ENCODE results near the gene ARHGAP8.

ARHGAP8 gene

DNA sequence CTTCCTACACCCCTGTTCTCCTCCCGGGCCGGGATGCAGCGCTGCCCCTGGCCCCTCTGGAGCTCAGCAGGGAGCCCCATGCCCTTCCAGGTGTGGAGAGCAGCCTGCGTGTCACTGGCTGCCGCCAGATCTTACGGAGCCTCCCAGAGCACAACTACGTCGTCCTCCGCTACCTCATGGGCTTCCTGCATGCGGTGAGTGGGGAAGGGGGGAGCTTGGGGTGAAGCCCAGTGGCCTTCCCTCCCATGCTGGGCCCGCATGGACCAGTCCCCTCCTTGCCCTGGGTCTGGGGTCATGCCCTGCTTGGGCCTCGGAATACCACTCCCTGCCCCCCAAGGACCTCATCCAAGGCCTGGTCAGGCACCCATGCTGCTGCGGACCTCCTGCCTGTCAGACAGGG is 107.3 kb downstream of the ARHGAP8 start:
- TF ChIP-seq, protein P1, sequence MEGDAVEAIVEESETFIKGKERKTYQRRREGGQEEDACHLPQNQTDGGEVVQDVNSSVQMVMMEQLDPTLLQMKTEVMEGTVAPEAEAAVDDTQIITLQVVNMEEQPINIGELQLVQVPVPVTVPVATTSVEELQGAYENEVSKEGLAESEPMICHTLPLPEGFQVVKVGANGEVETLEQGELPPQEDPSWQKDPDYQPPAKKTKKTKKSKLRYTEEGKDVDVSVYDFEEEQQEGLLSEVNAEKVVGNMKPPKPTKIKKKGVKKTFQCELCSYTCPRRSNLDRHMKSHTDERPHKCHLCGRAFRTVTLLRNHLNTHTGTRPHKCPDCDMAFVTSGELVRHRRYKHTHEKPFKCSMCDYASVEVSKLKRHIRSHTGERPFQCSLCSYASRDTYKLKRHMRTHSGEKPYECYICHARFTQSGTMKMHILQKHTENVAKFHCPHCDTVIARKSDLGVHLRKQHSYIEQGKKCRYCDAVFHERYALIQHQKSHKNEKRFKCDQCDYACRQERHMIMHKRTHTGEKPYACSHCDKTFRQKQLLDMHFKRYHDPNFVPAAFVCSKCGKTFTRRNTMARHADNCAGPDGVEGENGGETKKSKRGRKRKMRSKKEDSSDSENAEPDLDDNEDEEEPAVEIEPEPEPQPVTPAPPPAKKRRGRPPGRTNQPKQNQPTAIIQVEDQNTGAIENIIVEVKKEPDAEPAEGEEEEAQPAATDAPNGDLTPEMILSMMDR (conservative IDR thresholded peaks at IDR 0.05; ENCODE audit: low read length): no peak
- H3K4me3 ChIP-seq (ENCODE audit: low read length): no peak overlapping the region
- DNase-seq (ENCODE audit: low read depth): no peak

DNA sequence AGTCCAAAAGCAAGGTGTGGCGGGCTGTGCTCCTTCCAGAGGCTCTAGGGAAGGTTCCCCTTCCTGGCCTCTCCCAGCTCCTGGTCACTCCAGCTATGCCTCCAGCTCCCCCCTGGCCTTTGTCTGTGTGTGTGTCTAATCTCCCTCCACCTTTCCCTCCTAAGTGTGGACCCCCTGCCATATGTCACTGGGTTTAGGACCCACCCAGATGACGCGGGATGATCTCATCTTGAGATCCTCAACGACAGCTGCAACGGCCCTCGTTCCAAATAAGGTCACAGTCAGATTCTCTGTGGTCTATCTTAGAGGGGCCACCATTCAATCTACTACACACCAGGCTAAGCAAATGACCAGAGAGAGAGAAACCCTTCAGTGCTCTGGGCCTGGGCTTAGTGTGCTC is 107.9 kb downstream of the ARHGAP8 start:
- no peak overlapping the region for H3K4me3 ChIP-seq (ENCODE audit: low read length)
- DNase-seq (ENCODE audit: low read depth): no peak
- TF ChIP-seq, protein P1 (conservative IDR thresholded peaks at IDR 0.05; ENCODE audit: low read length): no peak

DNA sequence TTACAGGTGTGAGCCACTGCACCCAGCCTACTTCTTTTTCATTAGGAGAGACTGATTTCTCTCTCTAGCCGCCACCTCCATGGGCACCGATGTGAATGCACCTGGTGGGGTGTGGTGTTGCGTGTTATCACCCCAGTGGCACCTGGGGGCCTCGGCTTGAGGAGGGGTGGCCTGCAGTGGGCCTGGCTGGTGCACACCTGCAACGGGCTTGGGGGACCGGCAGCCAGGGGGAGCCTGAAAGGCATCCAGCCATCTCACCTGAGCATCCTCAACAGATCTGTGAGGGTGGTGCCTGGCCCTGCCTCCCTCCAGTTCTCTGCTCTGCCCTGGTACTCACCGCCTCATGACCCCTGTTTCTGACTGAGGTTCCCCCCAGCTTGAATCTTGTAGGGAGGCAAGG is 108.9 kb downstream of the ARHGAP8 start:
- TF ChIP-seq, protein P1 (conservative IDR thresholded peaks at IDR 0.05; ENCODE audit: low read length): no peak
- no peak overlapping the region for H3K4me3 ChIP-seq (ENCODE audit: low read length)

DNA sequence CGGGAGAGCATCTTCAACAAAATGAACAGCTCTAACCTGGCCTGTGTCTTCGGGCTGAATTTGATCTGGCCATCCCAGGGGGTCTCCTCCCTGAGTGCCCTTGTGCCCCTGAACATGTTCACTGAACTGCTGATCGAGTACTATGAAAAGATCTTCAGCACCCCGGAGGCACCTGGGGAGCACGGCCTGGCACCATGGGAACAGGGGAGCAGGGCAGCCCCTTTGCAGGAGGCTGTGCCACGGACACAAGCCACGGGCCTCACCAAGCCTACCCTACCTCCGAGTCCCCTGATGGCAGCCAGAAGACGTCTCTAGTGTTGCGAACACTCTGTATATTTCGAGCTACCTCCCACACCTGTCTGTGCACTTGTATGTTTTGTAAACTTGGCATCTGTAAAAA is 109.9 kb downstream of the ARHGAP8 start:
- no peak for DNase-seq (ENCODE audit: low read depth)
- TF ChIP-seq, protein P1 (conservative IDR thresholded peaks at IDR 0.05; ENCODE audit: low read length): no peak
- H3K4me3 ChIP-seq (ENCODE audit: low read length): no peak overlapping the region

More for the DNA sequence above, 108.9 kb downstream of the ARHGAP8 start:
- DNase-seq (ENCODE audit: low read depth): no peak

DNA sequence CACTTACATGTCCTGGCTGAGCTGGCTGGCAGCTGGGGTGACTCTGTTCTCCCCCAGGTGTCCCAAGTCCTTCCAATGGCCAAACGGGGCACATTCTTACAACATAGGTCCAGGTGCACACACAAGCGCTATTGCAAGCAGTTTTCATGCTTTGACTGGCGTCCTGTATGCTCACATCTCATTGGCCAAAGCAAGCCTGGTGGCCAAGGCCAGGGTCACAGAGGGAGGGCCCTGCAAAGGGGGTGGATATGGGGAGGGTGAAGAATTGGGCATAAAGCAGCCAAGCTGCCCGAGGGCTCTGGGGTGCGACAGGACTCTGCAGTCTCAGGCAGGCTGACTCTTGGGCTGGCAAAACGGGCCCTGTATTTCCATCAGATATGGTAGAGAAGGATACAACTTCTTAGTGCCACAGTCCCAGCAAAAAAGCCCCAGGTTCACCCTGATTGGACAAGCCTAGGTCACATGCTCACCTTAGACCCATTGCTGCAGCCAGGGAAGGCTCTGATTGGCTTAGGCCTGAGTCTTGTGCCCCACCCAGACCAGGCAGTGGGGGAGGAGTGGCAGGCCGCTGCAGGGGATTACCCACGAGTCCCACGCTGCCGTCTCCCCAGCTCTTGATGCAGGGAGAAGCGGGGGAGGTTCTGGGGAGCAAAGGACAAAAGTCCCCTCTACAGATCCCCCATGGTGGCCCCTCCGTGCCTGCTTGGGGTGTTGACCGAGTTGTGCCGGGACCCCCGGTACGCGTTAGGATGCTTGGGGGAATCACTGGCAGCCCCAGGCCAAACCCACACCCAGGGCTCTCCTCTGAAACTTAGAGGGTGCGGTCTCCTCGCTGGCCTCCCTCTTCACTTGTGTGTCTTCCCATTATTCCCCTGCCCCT is 110.8 kb downstream of the ARHGAP8 start:
- no peak for DNase-seq (ENCODE audit: low read depth)
- no peak overlapping the region for H3K4me3 ChIP-seq (ENCODE audit: low read length)
- TF ChIP-seq, protein P1 (conservative IDR thresholded peaks at IDR 0.05; ENCODE audit: low read length): no peak

DNA sequence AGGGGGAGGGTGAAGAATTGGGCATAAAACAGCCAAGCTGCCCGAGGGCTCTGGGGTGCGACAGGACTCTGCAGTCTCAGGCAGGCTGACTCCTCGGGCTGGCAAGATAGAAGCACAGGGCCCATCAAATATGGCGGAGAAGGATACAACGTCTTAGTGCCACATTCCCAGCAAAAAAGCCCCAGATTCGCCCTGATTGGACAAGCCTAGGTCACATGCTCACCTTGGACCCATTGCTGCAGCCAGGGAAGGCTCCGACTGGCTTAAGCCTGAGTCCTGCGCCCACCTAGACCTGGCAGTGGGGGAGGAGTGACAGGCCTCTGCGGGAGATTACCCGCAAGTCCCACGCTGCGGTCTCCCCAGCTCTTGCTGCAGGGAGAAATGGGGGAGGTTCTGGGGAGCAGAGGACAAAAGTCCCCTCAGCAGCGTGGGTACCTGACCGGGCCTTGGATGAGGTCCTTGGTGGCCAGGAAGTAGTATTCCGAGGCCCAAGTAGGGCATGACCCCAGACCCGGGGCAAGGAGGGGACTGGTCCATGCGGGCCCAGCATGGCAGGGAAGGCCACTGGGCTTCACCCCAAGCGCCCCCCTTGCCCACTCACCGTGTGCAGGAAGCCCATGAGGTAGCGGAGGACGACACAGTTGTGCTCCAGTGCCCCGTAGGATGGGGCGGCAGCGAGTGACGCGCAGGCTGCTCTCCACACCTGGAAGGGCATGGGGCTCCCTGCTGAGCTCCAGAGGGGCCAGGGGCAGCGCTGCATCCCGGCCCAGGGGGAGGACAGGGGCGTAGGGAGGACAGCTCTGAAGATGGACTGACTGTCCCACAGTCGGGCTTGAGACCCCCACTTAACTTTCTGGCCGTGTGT is 113.0 kb downstream of the ARHGAP8 start:
- TF ChIP-seq, protein P1 (conservative IDR thresholded peaks at IDR 0.05; ENCODE audit: low read length): no peak
- DNase-seq (ENCODE audit: low read depth): no peak
- H3K4me3 ChIP-seq (ENCODE audit: low read length): no peak overlapping the region

Data from AG10803 (cell line).